Mesothelial cell of epicardium (in vitro differentiated cells): ENCODE results near the gene HIRIP3. TPM values are rescaled to one million over a fixed set of nuclear protein-coding genes. Genes with fewer than 3 reads are reported as not detected.

ENCODE experiments used
- DNase-seq, 2 experiments: peaks; one replicate each; pipeline ENCODE4 v3.0.0; 2021; ENCODE audit warnings: low spot score in 2 of 2; ENCODE audit not compliant: unreplicated experiment in 2 of 2
- H3K27ac Mint-ChIP-seq: 2 replicates; pipeline ENCODE4 v1.8.0; 2021; ENCODE audit warnings: mixed read lengths
- H3K27me3 Mint-ChIP-seq: 2 replicates; pipeline ENCODE4 v1.8.0; 2021; ENCODE audit warnings: low read depth, mixed read lengths
- H3K36me3 Mint-ChIP-seq: 2 replicates; pipeline ENCODE4 v1.8.0; 2021; ENCODE audit warnings: mixed read lengths
- H3K4me1 Mint-ChIP-seq: 2 replicates; pipeline ENCODE4 v1.8.0; 2021; ENCODE audit warnings: mixed read lengths
- H3K4me3 Mint-ChIP-seq: 2 replicates; pipeline ENCODE4 v1.8.0; 2021; ENCODE audit warnings: mild to moderate bottlenecking, moderate library complexity, mixed read lengths
- H3K9me3 Mint-ChIP-seq: 2 replicates; pipeline ENCODE4 v1.8.0; 2021; ENCODE audit warnings: mixed read lengths
- total RNA-seq: library from RNA; stranded (reverse); gene quantifications from 3 replicates; pipeline ENCODE4 v1.2.1, GENCODE V29; 2021
- TF ChIP-seq, protein P1 (sequence below): fragments of 200-600 bp; sonication (generic); IDR thresholded peaks from one replicate; pipeline ENCODE4 v1.5.0; 2021; ENCODE audit warnings: antibody characterized with exemption; ENCODE audit not compliant: unreplicated experiment

Gene HIRIP3
- total RNA-seq, 1 donor from 2014 or later, result 9.7 TPM

DNA sequence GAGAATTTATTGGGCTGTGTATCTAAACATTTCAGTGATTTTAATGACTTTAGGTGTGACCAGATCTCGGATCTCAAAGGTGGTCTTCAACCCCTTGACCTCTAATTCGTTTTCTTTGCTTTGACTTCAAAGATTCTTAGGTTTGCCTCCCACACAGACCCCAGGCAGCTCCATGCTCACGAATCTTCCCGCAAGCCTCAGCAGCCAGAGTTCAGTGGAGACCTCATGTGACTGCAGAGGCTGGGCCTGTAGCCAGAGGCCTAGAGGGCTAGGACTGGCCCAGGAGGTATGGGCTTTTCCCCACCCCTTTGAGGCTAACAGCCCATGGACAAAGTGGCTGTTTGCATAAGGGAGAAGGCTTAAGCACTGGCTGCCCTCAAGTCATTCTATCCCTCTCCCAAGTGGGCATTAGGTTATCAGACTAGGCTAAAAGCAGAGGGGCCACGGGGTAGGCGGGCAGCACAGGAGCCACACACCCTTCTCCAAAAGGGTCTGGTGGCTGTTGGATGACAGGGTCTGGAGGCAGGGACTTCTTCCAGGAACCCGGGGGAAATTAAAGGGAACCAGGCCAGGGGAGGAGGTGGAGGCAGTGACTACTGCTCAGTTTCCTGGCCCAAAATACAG lies 3.0 kb downstream of the HIRIP3 start:
- H3K9me3 Mint-ChIP-seq, result no peaks in the 10 kb centered on the region
- H3K4me3 Mint-ChIP-seq, result no peak overlapping the region
- H3K4me1 Mint-ChIP-seq, result peaks cover 20% of the 10 kb centered on the region
- TF ChIP-seq, protein P1, sequence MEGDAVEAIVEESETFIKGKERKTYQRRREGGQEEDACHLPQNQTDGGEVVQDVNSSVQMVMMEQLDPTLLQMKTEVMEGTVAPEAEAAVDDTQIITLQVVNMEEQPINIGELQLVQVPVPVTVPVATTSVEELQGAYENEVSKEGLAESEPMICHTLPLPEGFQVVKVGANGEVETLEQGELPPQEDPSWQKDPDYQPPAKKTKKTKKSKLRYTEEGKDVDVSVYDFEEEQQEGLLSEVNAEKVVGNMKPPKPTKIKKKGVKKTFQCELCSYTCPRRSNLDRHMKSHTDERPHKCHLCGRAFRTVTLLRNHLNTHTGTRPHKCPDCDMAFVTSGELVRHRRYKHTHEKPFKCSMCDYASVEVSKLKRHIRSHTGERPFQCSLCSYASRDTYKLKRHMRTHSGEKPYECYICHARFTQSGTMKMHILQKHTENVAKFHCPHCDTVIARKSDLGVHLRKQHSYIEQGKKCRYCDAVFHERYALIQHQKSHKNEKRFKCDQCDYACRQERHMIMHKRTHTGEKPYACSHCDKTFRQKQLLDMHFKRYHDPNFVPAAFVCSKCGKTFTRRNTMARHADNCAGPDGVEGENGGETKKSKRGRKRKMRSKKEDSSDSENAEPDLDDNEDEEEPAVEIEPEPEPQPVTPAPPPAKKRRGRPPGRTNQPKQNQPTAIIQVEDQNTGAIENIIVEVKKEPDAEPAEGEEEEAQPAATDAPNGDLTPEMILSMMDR, result no peak
- DNase-seq, result no peak
- H3K36me3 Mint-ChIP-seq, result peaks cover 13% of the 10 kb centered on the region
- no peak overlapping the region for H3K27ac Mint-ChIP-seq
- no peaks in the 10 kb centered on the region for H3K27me3 Mint-ChIP-seq

DNA sequence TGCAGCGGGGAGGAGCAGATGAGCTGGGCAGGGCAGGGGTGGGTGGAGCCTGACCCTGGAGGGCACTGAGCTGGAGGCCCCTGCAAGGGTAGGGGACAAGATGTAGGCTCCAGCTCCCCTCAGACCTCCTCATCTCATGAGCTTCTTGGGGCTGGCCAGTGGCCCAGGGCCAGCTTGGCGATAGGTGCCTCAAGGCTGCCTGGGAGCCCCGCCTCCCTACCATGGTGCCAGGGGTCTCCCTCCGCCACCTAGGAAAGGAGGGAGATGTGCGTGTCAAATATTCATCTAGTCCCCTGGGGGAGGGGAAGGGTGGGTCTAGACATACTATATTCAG lies 3.9 kb downstream of the HIRIP3 start:
- TF ChIP-seq, protein P1, result no peak
- no peaks in the 10 kb centered on the region for H3K9me3 Mint-ChIP-seq
- no peaks in the 10 kb centered on the region for H3K27me3 Mint-ChIP-seq
- DNase-seq, result no peak
- peaks cover 15% of the 10 kb centered on the region for H3K4me1 Mint-ChIP-seq
- no peak overlapping the region for H3K27ac Mint-ChIP-seq
- H3K4me3 Mint-ChIP-seq, result no peak overlapping the region
- peaks cover 16% of the 10 kb centered on the region for H3K36me3 Mint-ChIP-seq

DNA sequence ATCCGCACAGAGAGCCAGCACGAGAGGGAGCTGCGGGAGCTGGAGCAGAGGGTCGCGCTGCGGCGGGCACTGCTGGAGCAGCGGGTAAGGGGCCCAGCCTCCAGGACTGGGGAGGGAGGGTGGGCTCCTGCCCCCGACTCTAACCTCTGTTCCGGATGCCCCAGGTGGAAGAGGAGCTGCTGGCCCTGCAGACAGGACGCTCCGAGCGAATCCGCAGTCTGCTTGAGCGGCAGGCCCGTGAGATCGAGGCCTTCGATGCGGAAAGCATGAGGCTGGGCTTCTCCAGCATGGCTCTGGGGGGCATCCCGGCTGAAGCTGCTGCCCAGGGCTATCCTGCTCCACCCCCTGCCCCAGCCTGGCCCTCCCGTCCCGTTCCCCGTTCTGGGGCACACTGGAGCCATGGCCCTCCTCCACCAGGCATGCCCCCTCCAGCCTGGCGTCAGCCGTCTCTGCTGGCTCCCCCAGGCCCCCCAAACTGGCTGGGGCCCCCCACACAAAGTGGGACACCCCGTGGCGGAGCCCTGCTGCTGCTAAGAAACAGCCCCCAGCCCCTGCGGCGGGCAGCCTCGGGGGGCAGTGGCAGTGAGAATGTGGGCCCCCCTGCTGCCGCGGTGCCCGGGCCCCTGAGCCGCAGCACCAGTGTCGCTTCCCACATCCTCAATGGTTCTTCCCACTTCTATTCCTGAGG lies 4.4 kb downstream of the HIRIP3 start:
- H3K36me3 Mint-ChIP-seq, result peaks cover 18% of the 10 kb centered on the region
- no peak for DNase-seq
- no peaks in the 10 kb centered on the region for H3K9me3 Mint-ChIP-seq

DNA sequence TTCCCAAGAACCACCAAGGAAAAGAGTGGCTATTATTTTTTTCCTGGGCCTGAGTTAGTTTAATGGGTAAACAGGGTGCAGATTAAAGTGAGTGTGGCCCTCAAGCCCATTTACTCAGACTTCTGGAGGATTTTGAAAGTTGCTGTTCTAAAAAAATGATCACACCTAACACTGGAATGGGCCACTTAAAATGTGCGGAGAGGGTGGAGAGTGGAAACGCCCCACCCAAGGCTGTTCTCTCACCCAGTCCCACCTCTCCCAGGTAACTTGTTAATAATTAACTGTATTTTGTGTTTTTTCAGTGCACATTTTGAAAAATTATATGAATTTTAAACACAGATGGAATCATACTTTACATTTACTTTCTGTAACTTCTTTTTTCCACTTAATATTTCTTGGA lies 5.4 kb downstream of the HIRIP3 start:
- Mint-ChIP-seq H3K4me3 (no peak overlapping the region), H3K27ac (no peak overlapping the region), H3K27me3 (no peaks in the 10 kb centered on the region), H3K36me3 (peaks cover 24% of the 10 kb centered on the region), H3K9me3 (no peaks in the 10 kb centered on the region), H3K4me1 (peaks cover 9% of the 10 kb centered on the region)
- TF ChIP-seq, protein P1, result no peak
- no peak for DNase-seq

More for the DNA sequence above, 4.4 kb downstream of the HIRIP3 start:
- no peak overlapping the region for H3K27ac Mint-ChIP-seq
- no peaks in the 10 kb centered on the region for H3K27me3 Mint-ChIP-seq
- TF ChIP-seq, protein P1, result no peak
- H3K4me1 Mint-ChIP-seq, result peaks cover 11% of the 10 kb centered on the region
- H3K4me3 Mint-ChIP-seq, result no peak overlapping the region

DNA sequence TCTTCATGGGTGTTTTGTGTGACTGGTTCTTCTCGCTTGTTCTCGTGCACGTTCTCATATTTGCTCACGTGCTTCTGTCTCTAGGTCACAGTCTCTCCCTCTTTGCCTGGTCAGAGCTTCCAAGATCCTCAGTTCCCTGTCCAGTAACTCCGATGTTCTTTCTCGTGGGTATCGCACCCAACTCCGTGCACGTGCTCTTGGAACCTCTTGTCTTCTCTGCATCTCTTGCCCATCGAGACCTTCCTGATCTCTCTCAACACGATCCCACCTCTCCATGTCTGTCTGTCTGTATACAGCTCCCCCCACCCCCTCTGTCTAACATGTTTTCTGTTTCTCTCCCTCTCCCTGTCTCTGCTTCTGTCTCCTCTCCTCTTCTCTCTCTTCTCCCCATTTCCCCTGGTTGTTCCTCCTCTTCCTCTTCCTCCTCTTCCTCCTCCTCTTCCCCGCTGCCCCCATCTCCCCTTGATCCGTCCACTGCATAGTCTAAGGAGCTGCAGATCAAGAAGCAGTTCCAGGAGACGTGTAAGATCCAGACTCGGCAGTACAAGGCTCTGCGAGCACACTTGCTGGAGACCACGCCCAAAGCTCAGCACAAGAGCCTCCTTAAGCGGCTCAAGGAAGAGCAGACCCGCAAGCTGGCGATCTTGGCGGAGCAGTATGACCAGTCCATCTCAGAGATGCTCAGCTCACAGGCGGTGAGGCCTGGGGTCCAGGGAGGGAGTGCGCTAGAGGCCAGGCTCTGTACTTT lies 6.1 kb downstream of the HIRIP3 start:
- no peaks in the 10 kb centered on the region for H3K9me3 Mint-ChIP-seq
- peaks cover 26% of the 10 kb centered on the region for H3K36me3 Mint-ChIP-seq
- TF ChIP-seq, protein P1, result no peak
- H3K27ac Mint-ChIP-seq, result no peak overlapping the region
- no peak overlapping the region for H3K4me3 Mint-ChIP-seq
- H3K27me3 Mint-ChIP-seq, result no peaks in the 10 kb centered on the region
- DNase-seq, result no peak
- peaks cover 2% of the 10 kb centered on the region for H3K4me1 Mint-ChIP-seq
